Measurements from ENCODE around the gene SPOUT1. TPM values are rescaled to one million over a fixed set of nuclear protein-coding genes. Genes with fewer than 3 reads are reported as not detected.

The SPOUT1 gene
- polyA plus RNA-seq, 3 donors = 25.7 to 29.9 (median 29.3) TPM

DNA sequence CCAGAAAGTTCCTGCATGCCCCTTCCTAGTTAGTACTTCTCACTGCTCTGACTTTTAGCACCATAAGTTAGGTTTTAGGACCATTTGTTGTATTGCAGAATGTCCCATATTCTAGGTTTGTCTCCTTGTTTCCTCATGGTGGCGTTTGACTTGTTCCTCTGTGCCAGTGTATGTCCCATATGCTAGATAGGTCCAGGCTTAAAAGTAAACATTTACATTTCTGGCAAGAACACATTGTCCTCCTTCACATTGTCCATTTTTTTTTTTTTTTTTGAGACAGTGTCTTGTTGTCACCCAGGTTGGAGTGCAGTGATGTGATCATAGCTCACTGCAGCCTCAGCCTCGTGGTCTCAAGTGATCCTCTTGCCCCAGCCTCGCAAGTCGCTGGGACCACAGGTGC lies 27.1 kb downstream of the SPOUT1 start:
- Histone ChIP-seq H3K4me1 (ENCODE audit: control insufficient read depth in 1 of 2, insufficient read depth in 2 of 2, low read length in 2 of 2) (no peaks in the 10 kb centered on the region), H3K79me2 (ENCODE audit: insufficient read depth, low read length) (no peaks in the 10 kb centered on the region), H2AFZ (ENCODE audit: insufficient read depth, low read depth, low read length, poor library complexity, severe bottlenecking) (no peak overlapping the region), H3K4me3 (replicated peaks in 1 of 3; ENCODE audit: low read depth in 2 of 3, low read length in 3 of 3) (no peak overlapping the region), H3K27ac (ENCODE audit: low read depth in 1 of 2, low read length in 2 of 2) (no peak overlapping the region), H4K20me1 (ENCODE audit: insufficient read depth, low read length) (no peaks in the 10 kb centered on the region), H3K27me3 (ENCODE audit: control insufficient read depth in 2 of 2, insufficient read depth in 2 of 2, low read length in 2 of 2) (no peaks in the 10 kb centered on the region), H3K9ac (ENCODE audit: insufficient read depth, low read length, poor library complexity, severe bottlenecking) (no peak overlapping the region), H3K9me3 (replicated peaks in 1 of 2; ENCODE audit: control insufficient read depth in 1 of 2, insufficient read depth in 1 of 2, low read length in 2 of 2) (no peaks in the 10 kb centered on the region), H3K4me2 (replicated peaks; ENCODE audit: extremely low read depth, low read length, poor library complexity, severe bottlenecking) (no peak overlapping the region), H3K36me3 (replicated peaks in 1 of 2; ENCODE audit: control insufficient read depth in 1 of 2, insufficient read depth in 2 of 2, low read length in 2 of 2) (peaks cover 71 to 95% of the 10 kb centered on the region in 2 donors)
- H3K27ac Mint-ChIP-seq = peak overlapping the region in 2 of 7 donors; percentile 7 to 53
- intact Hi-C loops (cut with micrococcal nuclease) = loop anchor here in 1 of 2 donors (10.0 kb wide), 1 partner anchor 58 kb away; no protein-coding TSS in a partner anchor
- WGBS (ENCODE audit: insufficient coverage) = 98% methylated on average over 4 of the region's 4 CpGs
- H3K27me3 Mint-ChIP-seq (ENCODE audit: low read depth in 3 of 3) = peaks cover 0 to 2% (median 0%) of the 10 kb centered on the region in 3 donors
- DNase-seq = no peak
- no peaks in the 10 kb centered on the region for H3K4me1 Mint-ChIP-seq
- TF ChIP-seq, protein P1, sequence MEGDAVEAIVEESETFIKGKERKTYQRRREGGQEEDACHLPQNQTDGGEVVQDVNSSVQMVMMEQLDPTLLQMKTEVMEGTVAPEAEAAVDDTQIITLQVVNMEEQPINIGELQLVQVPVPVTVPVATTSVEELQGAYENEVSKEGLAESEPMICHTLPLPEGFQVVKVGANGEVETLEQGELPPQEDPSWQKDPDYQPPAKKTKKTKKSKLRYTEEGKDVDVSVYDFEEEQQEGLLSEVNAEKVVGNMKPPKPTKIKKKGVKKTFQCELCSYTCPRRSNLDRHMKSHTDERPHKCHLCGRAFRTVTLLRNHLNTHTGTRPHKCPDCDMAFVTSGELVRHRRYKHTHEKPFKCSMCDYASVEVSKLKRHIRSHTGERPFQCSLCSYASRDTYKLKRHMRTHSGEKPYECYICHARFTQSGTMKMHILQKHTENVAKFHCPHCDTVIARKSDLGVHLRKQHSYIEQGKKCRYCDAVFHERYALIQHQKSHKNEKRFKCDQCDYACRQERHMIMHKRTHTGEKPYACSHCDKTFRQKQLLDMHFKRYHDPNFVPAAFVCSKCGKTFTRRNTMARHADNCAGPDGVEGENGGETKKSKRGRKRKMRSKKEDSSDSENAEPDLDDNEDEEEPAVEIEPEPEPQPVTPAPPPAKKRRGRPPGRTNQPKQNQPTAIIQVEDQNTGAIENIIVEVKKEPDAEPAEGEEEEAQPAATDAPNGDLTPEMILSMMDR (IDR thresholded peaks at IDR 0.05) = no peak
- H3K36me3 Mint-ChIP-seq = peaks cover 68 to 96% of the 10 kb centered on the region in 2 donors
- no peaks in the 10 kb centered on the region for H3K9me3 Mint-ChIP-seq
- no peak overlapping the region for H3K4me3 Mint-ChIP-seq

DNA sequence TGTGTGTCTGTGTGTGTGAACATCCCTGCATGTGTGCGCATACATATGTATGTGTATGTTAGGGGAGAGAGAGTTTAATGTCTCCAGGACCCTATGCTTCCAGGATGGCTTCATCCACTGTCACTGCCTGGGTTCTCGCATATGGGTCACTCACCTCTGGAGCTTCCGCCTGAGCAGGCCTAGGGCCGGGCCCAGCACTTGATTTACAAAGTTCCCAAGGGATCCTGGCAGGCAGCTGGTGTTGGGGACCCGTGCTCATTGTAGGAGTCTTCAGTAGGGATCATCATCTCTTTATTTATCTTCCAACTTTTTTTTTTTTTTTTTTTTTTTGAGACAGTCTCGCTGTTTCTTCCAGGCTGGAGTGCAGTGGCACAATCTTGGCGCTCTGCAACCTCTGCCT lies 29.5 kb downstream of the SPOUT1 start:
- no peaks in the 10 kb centered on the region for H4K20me1 ChIP-seq (ENCODE audit: insufficient read depth, low read length)
- Mint-ChIP-seq H3K27me3 (ENCODE audit: low read depth in 3 of 3) (peaks cover 0 to 2% (median 0%) of the 10 kb centered on the region in 3 donors), H3K27ac (no peak overlapping the region), H3K36me3 (peaks cover 60 to 92% of the 10 kb centered on the region in 2 donors), H3K4me1 (no peaks in the 10 kb centered on the region), H3K9me3 (no peaks in the 10 kb centered on the region), H3K4me3 (no peak overlapping the region)
- H3K27ac ChIP-seq (ENCODE audit: low read depth in 1 of 2, low read length in 2 of 2) = no peak overlapping the region
- H3K4me2 ChIP-seq (replicated peaks; ENCODE audit: extremely low read depth, low read length, poor library complexity, severe bottlenecking) = no peak overlapping the region
- H3K79me2 ChIP-seq (ENCODE audit: insufficient read depth, low read length) = no peaks in the 10 kb centered on the region
- no peak overlapping the region for H3K4me3 ChIP-seq (replicated peaks in 1 of 3; ENCODE audit: low read depth in 2 of 3, low read length in 3 of 3)
- no peaks in the 10 kb centered on the region for H3K4me1 ChIP-seq (ENCODE audit: control insufficient read depth in 1 of 2, insufficient read depth in 2 of 2, low read length in 2 of 2)
- no peaks in the 10 kb centered on the region for H3K9me3 ChIP-seq (replicated peaks in 1 of 2; ENCODE audit: control insufficient read depth in 1 of 2, insufficient read depth in 1 of 2, low read length in 2 of 2)
- H3K9ac ChIP-seq (ENCODE audit: insufficient read depth, low read length, poor library complexity, severe bottlenecking) = no peak overlapping the region
- H3K36me3 ChIP-seq (replicated peaks in 1 of 2; ENCODE audit: control insufficient read depth in 1 of 2, insufficient read depth in 2 of 2, low read length in 2 of 2) = peaks cover 66 to 83% of the 10 kb centered on the region in 2 donors
- WGBS (ENCODE audit: insufficient coverage) = 96% methylated on average over 4 of the region's 7 CpGs
- no peak overlapping the region for H2AFZ ChIP-seq (ENCODE audit: insufficient read depth, low read depth, low read length, poor library complexity, severe bottlenecking)
- no peaks in the 10 kb centered on the region for H3K27me3 ChIP-seq (ENCODE audit: control insufficient read depth in 2 of 2, insufficient read depth in 2 of 2, low read length in 2 of 2)
- intact Hi-C loops (cut with micrococcal nuclease) = loop anchor here in 1 of 2 donors (10.0 kb wide), 1 partner anchor 55 kb away; no protein-coding TSS in a partner anchor
- TF ChIP-seq, protein P1 (IDR thresholded peaks at IDR 0.05) = no peak
- no peak for DNase-seq

Measured in CD14-positive monocyte (primary cell).